ENCODE data around the gene PIP4K2A.

GRCh38 chr10:22727663-22728062, 13.3 kb upstream of the PIP4K2A start:
- no peak for TF ChIP-seq SUZ12 (IDR thresholded peaks at IDR 0.05; ENCODE audit: extremely low read depth, insufficient read depth, insufficient read length)
- TF ChIP-seq ZNF274 (IDR thresholded peaks at IDR 0.05; ENCODE audit: low read depth, low read length): no peak
